ENCODE results near the gene SLC6A13.

DNA sequence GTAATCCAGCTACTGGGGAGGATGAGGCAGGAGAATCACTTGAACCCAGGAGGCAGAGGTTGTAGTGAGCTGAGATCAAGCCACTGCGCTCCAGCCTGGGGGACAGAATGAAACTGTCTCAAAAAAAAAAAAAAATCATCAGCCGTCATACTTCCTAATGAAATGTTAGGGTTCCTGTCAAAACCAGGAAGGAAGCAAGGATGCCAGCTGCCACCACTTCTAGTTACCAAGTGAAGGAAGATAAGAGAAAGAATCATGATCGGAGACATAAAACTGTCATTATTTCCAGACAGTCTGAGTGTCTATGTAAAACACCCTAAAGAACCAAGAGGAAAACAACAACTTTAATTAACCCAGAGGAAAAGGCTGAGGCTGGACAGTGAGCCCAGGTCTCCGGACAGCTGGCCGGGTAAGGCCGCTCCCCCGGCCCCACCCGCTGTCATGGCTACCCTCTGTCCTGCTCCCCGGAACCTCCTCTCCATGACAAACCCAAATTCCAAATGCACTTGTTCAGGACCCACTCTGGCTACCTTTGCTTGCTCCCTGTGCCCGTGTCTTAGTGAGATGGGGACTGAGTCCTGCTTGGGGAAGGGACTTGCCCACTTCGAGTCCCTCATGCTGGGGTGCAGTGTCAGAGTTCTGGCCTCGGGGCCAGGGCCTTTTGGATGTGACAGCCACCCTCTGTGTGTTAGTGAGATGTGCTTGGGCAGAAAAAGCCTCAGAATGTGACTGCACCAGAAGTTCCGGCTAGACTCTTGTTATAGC lies 77.6 kb downstream of the SLC6A13 start:
- TF ChIP-seq, protein P1, sequence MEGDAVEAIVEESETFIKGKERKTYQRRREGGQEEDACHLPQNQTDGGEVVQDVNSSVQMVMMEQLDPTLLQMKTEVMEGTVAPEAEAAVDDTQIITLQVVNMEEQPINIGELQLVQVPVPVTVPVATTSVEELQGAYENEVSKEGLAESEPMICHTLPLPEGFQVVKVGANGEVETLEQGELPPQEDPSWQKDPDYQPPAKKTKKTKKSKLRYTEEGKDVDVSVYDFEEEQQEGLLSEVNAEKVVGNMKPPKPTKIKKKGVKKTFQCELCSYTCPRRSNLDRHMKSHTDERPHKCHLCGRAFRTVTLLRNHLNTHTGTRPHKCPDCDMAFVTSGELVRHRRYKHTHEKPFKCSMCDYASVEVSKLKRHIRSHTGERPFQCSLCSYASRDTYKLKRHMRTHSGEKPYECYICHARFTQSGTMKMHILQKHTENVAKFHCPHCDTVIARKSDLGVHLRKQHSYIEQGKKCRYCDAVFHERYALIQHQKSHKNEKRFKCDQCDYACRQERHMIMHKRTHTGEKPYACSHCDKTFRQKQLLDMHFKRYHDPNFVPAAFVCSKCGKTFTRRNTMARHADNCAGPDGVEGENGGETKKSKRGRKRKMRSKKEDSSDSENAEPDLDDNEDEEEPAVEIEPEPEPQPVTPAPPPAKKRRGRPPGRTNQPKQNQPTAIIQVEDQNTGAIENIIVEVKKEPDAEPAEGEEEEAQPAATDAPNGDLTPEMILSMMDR (conservative IDR thresholded peaks at IDR 0.05; ENCODE audit: low read length): no peak
- no peak for TF ChIP-seq EZH2phosphoT487 (IDR thresholded peaks at IDR 0.05; ENCODE audit: borderline replicate concordance, low read depth, low read length)

Measured in OCI-LY7 (cell line).